Activated CD8-positive, alpha-beta memory T cell treated with anti-CD3 and anti-CD28 coated beads for 1 hour (primary cell): Measurements from ENCODE around the gene NFU1.
"Not testable (repeated sequence)": the region's sequence is repeated elsewhere in the genome, so short reads cannot be mapped to it uniquely, and the experiment has no call there.

ENCODE experiments used
- DNase-seq, 2 donors: peaks; one replicate each; pipeline ENCODE4 v3.0.0-alpha.2; 2020; ENCODE audit warnings: low read depth in 1 of 2; ENCODE audit errors: extremely low read depth in 1 of 2

Gene NFU1

GRCh38 chr2:69452687-69453086, 15.5 kb upstream of the NFU1 start:
- no peak for DNase-seq

- no peak for DNase-seq
These were observed 13.6 kb upstream of the NFU1 start for GRCh38 chr2:69450735-69451416.

- no peak for DNase-seq
These were observed 12.7 kb upstream of the NFU1 start for GRCh38 chr2:69449906-69450305.

- DNase-seq: not testable (repeated sequence)
These were observed 6.4 kb upstream of the NFU1 start for GRCh38 chr2:69443673-69444072.

- not testable (repeated sequence) for DNase-seq
These were observed 2.3 kb upstream of the NFU1 start for GRCh38 chr2:69439499-69439898.

- no peak for DNase-seq
These were observed 1.3 kb upstream of the NFU1 start for GRCh38 chr2:69438580-69438979.

GRCh38 chr2:69437751-69438154, 518 bp upstream of the NFU1 start:
- no peak for DNase-seq

GRCh38 chr2:69436596-69436937, 668 bp downstream of the NFU1 start:
- no peak for DNase-seq

GRCh38 chr2:69434753-69435152, 2.5 kb downstream of the NFU1 start:
- DNase-seq: no peak

- DNase-seq: no peak
These were observed 7.6 kb downstream of the NFU1 start for GRCh38 chr2:69429491-69430183.

GRCh38 chr2:69428981-69429380, 8.3 kb downstream of the NFU1 start:
- DNase-seq: no peak

- no peak for DNase-seq
These were observed 12.8 kb downstream of the NFU1 start for GRCh38 chr2:69424419-69424818.

- no peak for DNase-seq
These were observed 15.0 kb downstream of the NFU1 start for GRCh38 chr2:69422198-69422597.

GRCh38 chr2:69419111-69419510, 18.1 kb downstream of the NFU1 start:
- not testable (repeated sequence) for DNase-seq

- DNase-seq: no peak
These were observed 21.1 kb downstream of the NFU1 start for GRCh38 chr2:69416147-69416546.

GRCh38 chr2:69411120-69411519, 26.1 kb downstream of the NFU1 start:
- no peak for DNase-seq

- DNase-seq: no peak
These were observed 31.9 kb downstream of the NFU1 start for GRCh38 chr2:69405306-69405705.

- DNase-seq: no peak
These were observed 37.1 kb downstream of the NFU1 start for GRCh38 chr2:69400121-69400520.

GRCh38 chr2:69397234-69397633, 40.0 kb downstream of the NFU1 start:
- DNase-seq: no peak

- DNase-seq: no peak
These were observed 41.4 kb downstream of the NFU1 start for GRCh38 chr2:69395866-69396265.

- no peak for DNase-seq
These were observed 43.3 kb downstream of the NFU1 start for GRCh38 chr2:69393963-69394362.

GRCh38 chr2:69390471-69390870, 46.8 kb downstream of the NFU1 start:
- no peak for DNase-seq

GRCh38 chr2:69390001-69390400, 47.2 kb downstream of the NFU1 start:
- DNase-seq: no peak
